ENCODE data around the gene KIF3C.
A peak's percentile ranks its signal among the peaks of the same experiment; 100 is the strongest.
"Not testable (repeated sequence)": the region's sequence is repeated elsewhere in the genome, so short reads cannot be mapped to it uniquely, and the experiment has no call there.

The KIF3C gene

DNA sequence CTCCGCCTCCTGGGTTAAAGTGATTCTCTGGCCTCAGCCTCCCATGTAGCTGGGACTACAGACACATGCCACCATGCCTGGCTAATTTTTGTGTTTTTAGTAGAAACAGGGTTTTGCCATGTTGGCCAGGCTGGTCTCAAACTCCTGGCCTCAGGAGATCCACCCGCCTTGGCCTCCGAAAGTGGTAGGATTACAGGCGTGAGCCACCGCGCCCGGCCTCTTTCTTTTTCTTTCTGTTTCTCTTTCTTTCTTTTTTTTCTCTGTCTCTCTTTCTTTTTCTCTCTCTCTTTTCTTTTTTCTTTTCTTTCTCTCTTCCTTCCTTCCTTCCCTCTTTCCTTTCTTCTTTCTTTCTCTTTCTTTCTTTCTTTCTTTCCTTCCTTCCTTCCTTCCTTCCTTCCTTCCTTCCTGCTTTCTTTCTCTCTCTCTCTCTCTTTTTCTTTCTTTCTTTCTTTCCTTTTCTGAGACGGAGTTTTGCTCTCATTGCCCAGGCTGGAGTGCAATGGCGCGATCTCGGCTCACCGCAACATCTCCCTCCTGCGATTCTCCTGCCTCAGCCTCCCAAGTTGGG is 16.6 kb upstream of the KIF3C start:
- H3K4me3 ChIP-seq (ENCODE audit: low read length); H3K27me3 ChIP-seq (replicated peaks; ENCODE audit: control insufficient read depth, insufficient read depth, low read length); H3K9ac ChIP-seq (ENCODE audit: low read length); H3K36me3 ChIP-seq (ENCODE audit: control insufficient read depth, insufficient read depth, low read length, severe bottlenecking); H3K9me3 ChIP-seq (ENCODE audit: control insufficient read depth, low read length); DNase-seq (ENCODE audit: low read depth): not testable (repeated sequence)
- H3K4me1 ChIP-seq (ENCODE audit: control insufficient read depth, insufficient read depth, low read length): peaks cover 35% of the 10 kb centered on the region

DNA sequence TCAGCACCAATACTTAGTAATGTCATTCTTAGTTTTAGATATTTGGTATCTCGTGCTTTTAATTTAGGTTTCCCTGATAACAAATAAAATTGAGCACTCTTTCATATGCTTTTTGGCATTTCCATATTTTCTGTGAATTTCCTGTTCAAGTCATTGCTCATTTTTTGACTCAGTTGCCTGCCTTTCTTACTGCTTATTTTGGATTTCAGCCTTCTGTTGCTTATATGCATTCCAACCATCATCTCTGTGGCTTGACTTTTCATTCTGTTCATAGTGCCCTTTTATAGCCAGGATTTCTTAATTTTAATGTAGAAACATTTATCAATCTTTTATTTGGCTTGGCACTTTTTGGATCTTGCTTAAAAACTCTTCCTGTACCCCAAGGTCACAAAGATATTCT is 14.5 kb upstream of the KIF3C start:
- H3K27me3 ChIP-seq (replicated peaks; ENCODE audit: control insufficient read depth, insufficient read depth, low read length): no peaks in the 10 kb centered on the region
- DNase-seq (ENCODE audit: low read depth): peak; percentile 62
- H3K4me3 ChIP-seq (ENCODE audit: low read length): no peak overlapping the region
- H3K9me3 ChIP-seq (ENCODE audit: control insufficient read depth, low read length): peaks cover 6% of the 10 kb centered on the region
- H3K9ac ChIP-seq (ENCODE audit: low read length): no peak overlapping the region
- peaks cover 29% of the 10 kb centered on the region for H3K4me1 ChIP-seq (ENCODE audit: control insufficient read depth, insufficient read depth, low read length)
- H3K36me3 ChIP-seq (ENCODE audit: control insufficient read depth, insufficient read depth, low read length, severe bottlenecking): no peaks in the 10 kb centered on the region

DNA sequence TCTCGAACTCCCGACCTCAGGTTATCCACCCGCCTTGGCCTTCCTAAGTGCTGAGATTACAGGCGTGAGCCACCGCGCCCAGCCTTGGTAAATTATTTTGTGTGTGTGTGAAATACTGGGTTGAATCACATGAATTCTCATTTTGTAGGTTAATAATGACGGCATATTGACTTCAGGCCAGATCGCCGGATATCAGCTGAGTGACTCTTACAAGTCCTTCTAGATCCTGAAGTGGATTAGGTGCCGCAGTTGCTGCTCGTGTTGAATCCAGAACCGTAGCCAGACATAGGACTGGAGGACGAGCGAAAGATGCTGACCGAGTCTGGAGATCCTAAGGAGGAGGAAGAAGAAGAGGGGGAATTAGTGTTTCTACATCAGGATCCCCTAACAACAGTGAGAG is 12.2 kb upstream of the KIF3C start:
- DNase-seq (ENCODE audit: low read depth): no peak
- H3K4me1 ChIP-seq (ENCODE audit: control insufficient read depth, insufficient read depth, low read length): peaks cover 13% of the 10 kb centered on the region
- H3K9ac ChIP-seq (ENCODE audit: low read length): no peak overlapping the region
- no peaks in the 10 kb centered on the region for H3K27me3 ChIP-seq (replicated peaks; ENCODE audit: control insufficient read depth, insufficient read depth, low read length)
- H3K36me3 ChIP-seq (ENCODE audit: control insufficient read depth, insufficient read depth, low read length, severe bottlenecking): no peaks in the 10 kb centered on the region
- H3K9me3 ChIP-seq (ENCODE audit: control insufficient read depth, low read length): peaks cover 6% of the 10 kb centered on the region
- H3K4me3 ChIP-seq (ENCODE audit: low read length): no peak overlapping the region

DNA sequence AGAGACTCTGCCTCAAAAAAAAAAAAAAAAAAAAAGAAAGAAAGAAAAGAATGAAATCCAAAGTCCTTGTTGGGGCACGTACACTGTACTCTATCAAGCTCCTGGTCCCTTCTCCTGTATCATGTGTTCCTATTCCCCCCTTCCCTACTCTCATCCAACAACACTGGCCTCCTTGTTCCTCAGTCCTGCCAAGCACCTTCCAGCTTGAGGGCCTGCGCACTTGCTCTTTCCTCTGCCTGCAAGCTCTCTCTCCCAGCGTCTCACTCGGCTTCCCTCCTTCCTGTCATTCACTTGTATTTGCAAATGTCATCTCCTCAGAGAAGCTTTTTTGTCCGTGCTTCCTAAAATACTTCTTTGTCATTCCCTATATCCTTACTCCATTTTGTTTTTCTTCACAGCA is 10.8 kb upstream of the KIF3C start:
- H3K9ac ChIP-seq (ENCODE audit: low read length): no peak overlapping the region
- H3K36me3 ChIP-seq (ENCODE audit: control insufficient read depth, insufficient read depth, low read length, severe bottlenecking): no peaks in the 10 kb centered on the region
- no peak overlapping the region for H3K4me3 ChIP-seq (ENCODE audit: low read length)
- DNase-seq (ENCODE audit: low read depth): no peak
- H3K4me1 ChIP-seq (ENCODE audit: control insufficient read depth, insufficient read depth, low read length): peaks cover 8% of the 10 kb centered on the region
- peaks cover 6% of the 10 kb centered on the region for H3K9me3 ChIP-seq (ENCODE audit: control insufficient read depth, low read length)
- H3K27me3 ChIP-seq (replicated peaks; ENCODE audit: control insufficient read depth, insufficient read depth, low read length): no peaks in the 10 kb centered on the region

DNA sequence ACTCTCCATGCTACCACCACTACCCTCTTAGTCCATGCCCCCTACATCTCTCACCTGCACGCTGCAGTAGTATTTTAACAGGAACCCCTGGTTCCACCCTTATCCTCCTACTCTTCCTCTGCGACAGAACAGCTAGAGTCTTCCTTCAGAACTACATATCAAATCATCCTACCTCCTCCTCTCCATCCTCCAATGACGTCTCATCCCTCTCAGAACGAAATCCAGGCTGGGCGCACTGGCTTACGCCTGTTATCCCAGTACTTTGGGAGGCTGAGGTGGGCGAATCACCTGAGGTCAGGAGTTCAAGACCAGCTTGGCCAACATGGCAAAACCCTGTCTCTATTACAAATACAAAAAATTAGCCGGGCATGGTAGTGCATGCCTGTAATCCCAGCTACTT is 10.3 kb upstream of the KIF3C start:
- Histone ChIP-seq H3K9ac (ENCODE audit: low read length) (no peak overlapping the region), H3K4me1 (ENCODE audit: control insufficient read depth, insufficient read depth, low read length) (peaks cover 7% of the 10 kb centered on the region), H3K4me3 (ENCODE audit: low read length) (no peak overlapping the region), H3K9me3 (ENCODE audit: control insufficient read depth, low read length) (peaks cover 6% of the 10 kb centered on the region), H3K36me3 (ENCODE audit: control insufficient read depth, insufficient read depth, low read length, severe bottlenecking) (no peaks in the 10 kb centered on the region), H3K27me3 (replicated peaks; ENCODE audit: control insufficient read depth, insufficient read depth, low read length) (no peaks in the 10 kb centered on the region)
- DNase-seq (ENCODE audit: low read depth): no peak

DNA sequence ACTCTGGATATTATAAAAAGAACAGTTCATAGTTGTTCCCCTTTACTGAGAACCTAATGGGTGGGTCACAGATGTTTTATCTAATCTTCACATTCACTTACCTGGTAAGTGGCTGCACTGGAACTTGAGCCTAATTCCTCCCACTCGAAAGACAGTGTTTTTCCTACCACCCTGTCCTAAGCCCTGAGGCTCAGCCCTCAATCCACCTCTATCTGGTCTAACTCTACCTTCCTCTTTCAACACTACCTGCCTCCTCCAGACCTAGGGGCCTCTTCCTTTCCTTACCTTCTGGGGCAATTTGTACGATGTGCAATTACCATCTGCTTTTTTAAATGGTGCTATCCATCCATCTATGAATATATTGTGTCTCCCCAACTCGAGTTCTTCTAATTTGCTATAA is 9.7 kb upstream of the KIF3C start:
- H3K36me3 ChIP-seq (ENCODE audit: control insufficient read depth, insufficient read depth, low read length, severe bottlenecking): no peaks in the 10 kb centered on the region
- peaks cover 5% of the 10 kb centered on the region for H3K4me1 ChIP-seq (ENCODE audit: control insufficient read depth, insufficient read depth, low read length)
- H3K27me3 ChIP-seq (replicated peaks; ENCODE audit: control insufficient read depth, insufficient read depth, low read length): no peaks in the 10 kb centered on the region
- H3K9me3 ChIP-seq (ENCODE audit: control insufficient read depth, low read length): peaks cover 6% of the 10 kb centered on the region
- H3K9ac ChIP-seq (ENCODE audit: low read length): no peak overlapping the region
- no peak for DNase-seq (ENCODE audit: low read depth)
- no peak overlapping the region for H3K4me3 ChIP-seq (ENCODE audit: low read length)

DNA sequence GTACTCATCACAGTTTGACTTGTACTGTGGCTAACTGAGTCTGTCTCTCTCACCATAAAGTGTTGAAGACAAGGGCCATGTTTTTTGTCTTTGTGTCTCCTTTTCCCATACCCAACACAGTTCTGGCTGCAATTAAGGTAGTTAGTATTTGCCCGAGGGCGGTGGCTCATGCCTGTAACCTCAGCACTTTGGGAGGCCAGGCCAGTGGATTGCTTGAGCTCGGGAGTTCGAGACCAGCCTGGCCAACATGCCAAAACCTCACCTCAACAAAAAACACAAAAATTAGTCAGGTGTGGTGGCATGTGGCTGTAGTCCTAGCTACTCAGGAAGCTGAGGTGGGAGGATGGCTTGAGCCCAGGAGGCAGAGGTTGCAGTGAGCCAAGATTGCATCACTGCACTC is 6.9 kb upstream of the KIF3C start:
- H3K9ac ChIP-seq (ENCODE audit: low read length): no peak overlapping the region
- H3K4me3 ChIP-seq (ENCODE audit: low read length): no peak overlapping the region
- H3K36me3 ChIP-seq (ENCODE audit: control insufficient read depth, insufficient read depth, low read length, severe bottlenecking): no peaks in the 10 kb centered on the region
- no peaks in the 10 kb centered on the region for H3K27me3 ChIP-seq (replicated peaks; ENCODE audit: control insufficient read depth, insufficient read depth, low read length)
- H3K4me1 ChIP-seq (ENCODE audit: control insufficient read depth, insufficient read depth, low read length): peaks cover 5% of the 10 kb centered on the region
- no peak for DNase-seq (ENCODE audit: low read depth)
- no peaks in the 10 kb centered on the region for H3K9me3 ChIP-seq (ENCODE audit: control insufficient read depth, low read length)

DNA sequence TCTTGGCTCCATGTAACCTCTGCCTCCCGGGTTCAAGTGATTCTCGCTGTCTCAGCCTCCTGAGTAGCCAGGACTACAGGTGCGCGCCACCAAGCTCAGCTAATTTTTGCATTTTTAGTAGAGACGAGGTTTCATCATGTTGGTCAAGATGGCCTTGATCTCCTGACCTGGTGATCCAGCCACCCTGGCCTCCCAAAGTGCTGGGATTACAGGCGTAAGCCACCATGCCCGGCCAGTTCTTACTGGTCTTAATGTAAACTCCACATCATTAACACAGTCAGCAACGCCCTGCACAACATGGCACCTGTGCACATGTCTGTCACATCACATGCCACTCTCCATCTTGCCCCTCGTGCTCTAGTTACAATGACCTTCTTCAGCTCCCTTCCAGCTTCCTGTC is 5.8 kb upstream of the KIF3C start:
- no peaks in the 10 kb centered on the region for H3K27me3 ChIP-seq (replicated peaks; ENCODE audit: control insufficient read depth, insufficient read depth, low read length)
- peaks cover 5% of the 10 kb centered on the region for H3K4me1 ChIP-seq (ENCODE audit: control insufficient read depth, insufficient read depth, low read length)
- no peak overlapping the region for H3K4me3 ChIP-seq (ENCODE audit: low read length)
- no peaks in the 10 kb centered on the region for H3K36me3 ChIP-seq (ENCODE audit: control insufficient read depth, insufficient read depth, low read length, severe bottlenecking)
- no peak overlapping the region for H3K9ac ChIP-seq (ENCODE audit: low read length)
- no peak for DNase-seq (ENCODE audit: low read depth)
- no peaks in the 10 kb centered on the region for H3K9me3 ChIP-seq (ENCODE audit: control insufficient read depth, low read length)

DNA sequence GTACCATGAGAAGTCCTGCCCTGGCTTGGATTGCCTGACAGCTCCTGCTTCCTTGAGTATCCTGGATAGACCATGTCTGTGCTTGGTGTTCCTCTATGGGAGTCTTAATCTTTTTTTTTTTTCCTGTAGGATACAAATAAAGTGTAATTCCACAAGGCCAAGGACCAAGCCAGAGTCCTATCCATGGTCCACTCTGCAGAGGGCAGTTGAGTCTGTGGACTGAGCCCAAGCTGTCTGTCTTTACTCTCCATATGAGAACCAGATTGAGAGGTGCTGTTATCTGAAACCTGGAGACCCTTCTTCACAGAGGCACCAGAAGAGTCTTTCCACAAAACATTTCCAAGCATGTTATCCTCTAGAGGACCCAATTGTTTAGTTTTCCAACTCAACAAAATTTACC is 1.4 kb upstream of the KIF3C start:
- Histone ChIP-seq H3K4me3 (ENCODE audit: low read length) (no peak overlapping the region), H3K36me3 (ENCODE audit: control insufficient read depth, insufficient read depth, low read length, severe bottlenecking) (no peaks in the 10 kb centered on the region), H3K9ac (ENCODE audit: low read length) (no peak overlapping the region), H3K27me3 (replicated peaks; ENCODE audit: control insufficient read depth, insufficient read depth, low read length) (no peaks in the 10 kb centered on the region), H3K9me3 (ENCODE audit: control insufficient read depth, low read length) (no peaks in the 10 kb centered on the region), H3K4me1 (ENCODE audit: control insufficient read depth, insufficient read depth, low read length) (peaks cover 5% of the 10 kb centered on the region)
- no peak for DNase-seq (ENCODE audit: low read depth)

DNA sequence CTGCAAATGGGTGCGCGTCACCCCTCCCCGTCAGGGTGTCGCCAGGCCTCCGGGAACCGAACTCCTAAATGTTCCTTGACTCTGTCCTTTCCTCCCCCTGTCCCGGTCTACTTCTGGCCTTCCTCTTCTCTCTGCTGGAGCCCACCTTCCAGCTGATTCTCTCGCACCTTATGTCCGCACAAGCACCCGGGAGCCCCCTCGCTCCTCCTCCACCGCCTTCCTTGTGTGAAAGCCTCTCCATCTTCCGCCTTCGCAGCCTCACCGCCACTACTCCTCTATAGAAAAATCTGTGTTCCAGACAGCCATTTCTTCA is 627 bp upstream of the KIF3C start:
- Histone ChIP-seq H3K27me3 (replicated peaks; ENCODE audit: control insufficient read depth, insufficient read depth, low read length) (no peaks in the 10 kb centered on the region), H3K4me1 (ENCODE audit: control insufficient read depth, insufficient read depth, low read length) (peaks cover 5% of the 10 kb centered on the region), H3K9ac (ENCODE audit: low read length) (peak overlapping the region; percentile 58), H3K4me3 (ENCODE audit: low read length) (peak overlapping the region; percentile 88), H3K36me3 (ENCODE audit: control insufficient read depth, insufficient read depth, low read length, severe bottlenecking) (no peaks in the 10 kb centered on the region), H3K9me3 (ENCODE audit: control insufficient read depth, low read length) (no peaks in the 10 kb centered on the region)
- no peak for DNase-seq (ENCODE audit: low read depth)

DNA sequence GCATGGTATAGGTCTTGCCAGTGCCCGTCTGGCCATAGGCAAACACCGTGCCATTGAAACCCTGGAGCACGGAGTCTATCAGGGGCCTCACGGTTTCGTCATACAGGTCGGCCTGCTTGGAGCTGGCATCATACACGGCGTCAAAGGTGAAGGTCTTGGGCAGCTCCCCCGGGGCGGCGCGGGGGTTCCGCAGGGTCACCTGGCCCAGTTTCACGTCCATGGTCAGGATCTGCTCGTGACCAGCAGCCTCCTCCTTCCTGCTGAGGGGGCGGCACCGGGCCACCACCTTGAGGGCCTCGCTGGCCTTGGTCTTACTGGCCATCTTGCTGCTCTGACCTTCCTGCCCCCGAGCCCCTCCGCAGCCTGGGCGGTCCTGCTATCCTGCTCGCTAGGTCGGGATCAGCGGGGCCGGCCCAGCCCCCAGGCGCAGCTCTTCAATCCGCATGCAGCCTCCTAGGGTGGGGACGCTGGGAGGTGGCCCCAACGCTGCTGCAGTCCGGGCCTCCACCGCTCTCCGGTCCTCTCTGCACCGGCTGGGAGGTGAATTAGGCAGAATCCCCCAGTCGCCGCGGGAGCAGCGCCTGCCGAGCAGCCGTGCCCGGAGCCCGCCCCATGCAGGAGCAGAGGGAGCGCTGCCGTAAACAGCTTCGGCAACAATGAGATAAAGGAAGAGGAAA is 563 bp downstream of the KIF3C start:
- H3K27me3 ChIP-seq (replicated peaks; ENCODE audit: control insufficient read depth, insufficient read depth, low read length): no peaks in the 10 kb centered on the region
- peak; percentile 57 for DNase-seq (ENCODE audit: low read depth)
- no peaks in the 10 kb centered on the region for H3K9me3 ChIP-seq (ENCODE audit: control insufficient read depth, low read length)

DNA sequence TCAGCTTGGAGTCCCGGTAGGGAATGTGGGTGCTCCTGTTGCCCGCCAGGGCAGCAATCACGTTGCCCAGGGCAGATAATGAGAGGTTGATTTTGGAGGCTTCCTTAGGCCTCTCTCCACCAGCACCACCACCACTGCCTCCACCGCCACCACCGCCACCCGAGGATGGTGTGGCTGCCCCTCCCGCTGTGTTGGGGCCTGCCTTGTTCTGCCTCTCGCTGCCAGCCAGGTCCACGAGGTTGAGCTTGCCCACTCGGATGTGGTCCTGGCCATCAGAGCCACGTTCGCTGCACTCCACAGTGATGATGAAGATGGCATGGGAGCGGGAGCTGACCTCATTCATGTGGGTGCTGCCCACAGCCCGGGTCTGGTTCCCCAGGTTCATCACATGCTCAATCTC is 1.3 kb downstream of the KIF3C start:
- DNase-seq (ENCODE audit: low read depth): no peak
- H3K36me3 ChIP-seq (ENCODE audit: control insufficient read depth, insufficient read depth, low read length, severe bottlenecking): no peaks in the 10 kb centered on the region
- H3K27me3 ChIP-seq (replicated peaks; ENCODE audit: control insufficient read depth, insufficient read depth, low read length): no peaks in the 10 kb centered on the region
- peaks cover 10% of the 10 kb centered on the region for H3K4me1 ChIP-seq (ENCODE audit: control insufficient read depth, insufficient read depth, low read length)
- H3K4me3 ChIP-seq (ENCODE audit: low read length): peak overlapping the region; percentile 88
- H3K9me3 ChIP-seq (ENCODE audit: control insufficient read depth, low read length): no peaks in the 10 kb centered on the region
- no peak overlapping the region for H3K9ac ChIP-seq (ENCODE audit: low read length)

More for the DNA sequence above, 563 bp downstream of the KIF3C start:
- H3K9ac ChIP-seq (ENCODE audit: low read length): peak overlapping the region; percentile 85
- no peaks in the 10 kb centered on the region for H3K36me3 ChIP-seq (ENCODE audit: control insufficient read depth, insufficient read depth, low read length, severe bottlenecking)
- peak overlapping the region; percentile 88 for H3K4me3 ChIP-seq (ENCODE audit: low read length)
- peaks cover 10% of the 10 kb centered on the region for H3K4me1 ChIP-seq (ENCODE audit: control insufficient read depth, insufficient read depth, low read length)
